IMR-90 (cell line): ENCODE measurements around the gene PTX4. TPM values are rescaled to one million over a fixed set of nuclear protein-coding genes. Genes with fewer than 3 reads are reported as not detected.

Experiments
- ATAC-seq: fragments of 200-7000 bp; cut with Tn5 transposase; 2 replicates; pipeline ENCODE4 v1.9.1; 2020; ENCODE audit warnings: low read depth, mild to moderate bottlenecking, moderate library complexity
- BruUV-seq: library from RNA; stranded (reverse); fragments of 400-500 nt; replicated peaks from 2 replicates; lab custom pipeline; 2021; lab: Mats Ljungman, UMichigan
- CTCF ChIA-PET: fragments of 300-600 bp; formaldehyde crosslinking; extraction: SDS; loops from one replicate; lab custom pipeline; 2021; ENCODE audit warnings: antibody characterized with exemption; lab: Yijun Ruan, JAX
- POLR2A ChIA-PET: fragments of 300-600 bp; sonication (Branson Sonifier 250); formaldehyde crosslinking; loops from one replicate; lab custom pipeline; 2022; ENCODE audit warnings: antibody characterized with exemption; ENCODE audit not compliant: unreplicated experiment; lab: Charles Lee
- DNase-seq: peaks from one replicate; pipeline ENCODE4 v3.0.0; 2013
- H2AFZ ChIP-seq: replicated peaks from 2 replicates; pipeline ENCODE3; 2013; ENCODE audit warnings: low read length, mild to moderate bottlenecking; ENCODE audit not compliant: poor library complexity
- H2AK5ac ChIP-seq: 2 replicates; pipeline ENCODE4 v1.6.1; 2013; ENCODE audit warnings: low read depth, low read length, inconsistent platforms
- H2AK9ac ChIP-seq: replicated peaks from 2 replicates; pipeline ENCODE3; 2013; ENCODE audit warnings: mild to moderate bottlenecking, low read depth, low read length, moderate library complexity; ENCODE audit not compliant: poor library complexity
- H2BK120ac ChIP-seq: 2 replicates; pipeline ENCODE4 v1.6.1; 2013; ENCODE audit warnings: low read depth, low read length, inconsistent platforms
- H2BK15ac ChIP-seq: 3 replicates; pipeline ENCODE4 v1.6.1; 2013; ENCODE audit warnings: low read depth, low read length, inconsistent platforms
- H2BK20ac ChIP-seq: 2 replicates; pipeline ENCODE4 v1.6.1; 2013; ENCODE audit warnings: low read depth, mild to moderate bottlenecking, inconsistent platforms, low read length, moderate library complexity
- H2BK5ac ChIP-seq: 2 replicates; pipeline ENCODE4 v1.6.1; 2013; ENCODE audit warnings: mild to moderate bottlenecking, low read depth, low read length, inconsistent platforms; ENCODE audit not compliant: poor library complexity, severe bottlenecking
- H3K14ac ChIP-seq: replicated peaks from 2 replicates; pipeline ENCODE4 v1.6.1; 2013; ENCODE audit warnings: low read depth, low read length, inconsistent platforms
- H3K18ac ChIP-seq: 2 replicates; pipeline ENCODE4 v1.6.1; 2013; ENCODE audit warnings: low read depth, low read length, control low read depth
- H3K23ac ChIP-seq: 2 replicates; pipeline ENCODE4 v1.6.1; 2013; ENCODE audit warnings: low read depth, low read length, inconsistent platforms
- H3K27ac ChIP-seq: 2 replicates; pipeline ENCODE4 v1.5.1; 2013; ENCODE audit warnings: mild to moderate bottlenecking, control low read depth, low read length; ENCODE audit not compliant: insufficient read depth
- H3K27me3 ChIP-seq: 2 replicates; pipeline ENCODE4 v1.6.1; 2013; ENCODE audit warnings: low read length; ENCODE audit not compliant: control insufficient read depth, insufficient read depth
- H3K36me3 ChIP-seq: 2 replicates; pipeline ENCODE4 v1.6.1; 2013; ENCODE audit warnings: low read length, mixed read lengths; ENCODE audit not compliant: control insufficient read depth, insufficient read depth
- H3K4ac ChIP-seq: 2 replicates; pipeline ENCODE4 v1.6.1; 2013; ENCODE audit warnings: low read depth, low read length, inconsistent platforms
- H3K4me1 ChIP-seq: 2 replicates; pipeline ENCODE4 v1.6.1; 2013; ENCODE audit warnings: low read length, mixed read lengths; ENCODE audit not compliant: control insufficient read depth, insufficient read depth
- H3K4me2 ChIP-seq: 2 replicates; pipeline ENCODE4 v1.6.1; 2013; ENCODE audit warnings: low read depth, mild to moderate bottlenecking, control low read depth, low read length, moderate library complexity
- H3K4me3 ChIP-seq: 2 replicates; pipeline ENCODE4 v1.5.1; 2013; ENCODE audit warnings: low read depth, mild to moderate bottlenecking, control low read depth, low read length, moderate library complexity; ENCODE audit not compliant: insufficient read depth
- H3K56ac ChIP-seq: 2 replicates; pipeline ENCODE4 v1.6.1; 2013; ENCODE audit warnings: low read length, inconsistent platforms; ENCODE audit not compliant: insufficient read depth; ENCODE audit errors: extremely low read depth
- H3K79me1 ChIP-seq, 2 experiments: 2 replicates each; pipeline ENCODE4 v1.6.1; 2013; ENCODE audit warnings: low read length in 2 of 2, inconsistent platforms in 1 of 2, low read depth in 1 of 2
- H3K9ac ChIP-seq: 2 replicates; pipeline ENCODE4 v1.6.1; 2013; ENCODE audit warnings: low read depth, low read length, control low read depth
- H3K9me1 ChIP-seq: 2 replicates; pipeline ENCODE4 v1.6.1; 2013; ENCODE audit warnings: low read length, inconsistent platforms; ENCODE audit not compliant: insufficient read depth
- H3K9me3 ChIP-seq: 2 replicates; pipeline ENCODE4 v1.6.1; 2013; ENCODE audit warnings: low read length; ENCODE audit not compliant: control insufficient read depth, insufficient read depth
- H4K20me1 ChIP-seq: 2 replicates; pipeline ENCODE4 v1.6.1; 2013; ENCODE audit warnings: low read length, inconsistent platforms; ENCODE audit not compliant: insufficient read depth
- H4K5ac ChIP-seq: 2 replicates; pipeline ENCODE4 v1.6.1; 2013; ENCODE audit warnings: mild to moderate bottlenecking, low read depth, low read length, control low read depth
- H4K8ac ChIP-seq, 2 experiments: 2 replicates each; pipeline ENCODE4 v1.6.1; 2013; ENCODE audit warnings: low read depth in 2 of 2, low read length in 2 of 2, control low read depth in 1 of 2, inconsistent platforms in 1 of 2
- H4K91ac ChIP-seq: 2 replicates; pipeline ENCODE4 v1.6.1; 2013; ENCODE audit warnings: low read depth, low read length, inconsistent platforms; ENCODE audit not compliant: insufficient read depth
- ELK1 ChIP-seq: fragments of 150-350 bp; IDR thresholded peaks from 2 replicates; pipeline ENCODE4 v1.6.1; 2016; ENCODE audit warnings: low read depth, mild to moderate bottlenecking, low read length, moderate library complexity, borderline replicate concordance
- POLR2A ChIP-seq: IDR thresholded peaks from 2 replicates; pipeline ENCODE4 v1.6.1; 2012; ENCODE audit warnings: mild to moderate bottlenecking, low read depth, low read length
- RCOR1 ChIP-seq: IDR thresholded peaks from 2 replicates; pipeline ENCODE4 v1.6.1; 2012; ENCODE audit warnings: mild to moderate bottlenecking, low read length, improper control_type of control experiment; ENCODE audit not compliant: insufficient replicate concordance
- RFX5 ChIP-seq: IDR thresholded peaks from 2 replicates; pipeline ENCODE4 v1.8.0; 2012; ENCODE audit warnings: low read depth, mild to moderate bottlenecking, low read length, moderate library complexity
- WGBS, 2 experiments: methylation state at CpG; one replicate each; pipeline versions ENCODE4 v1.1.5 to v1.1.7; 2013; ENCODE audit warnings: missing lambda C conversion rate in 2 of 2; ENCODE audit not compliant: insufficient read length in 1 of 2; ENCODE audit errors: extremely low coverage in 2 of 2; 5-methylcytosine and 5-hydroxymethylcytosine counted together
- dilution Hi-C: fragments of 300-500 bp; cut with HindIII; formaldehyde crosslinking; loops from one replicate; pipeline ENCODE4 v1.14.3; 2018; ENCODE audit warnings: low sequenced_read_pairs; ENCODE audit not compliant: unreplicated experiment
- in situ Hi-C: fragments of 300-500 bp; cut with MboI; formaldehyde crosslinking; loops from 3 replicates; pipeline ENCODE4 v1.14.3; 2019; ENCODE audit warnings: low sequenced_read_pairs, inconsistent platforms, mixed read lengths
- intact Hi-C: fragments of 100-400 bp; cut with micrococcal nuclease; formaldehyde crosslinking; loops from 2 replicates; pipeline ENCODE4 v1.10.0; 2022
- polyA plus RNA-seq, 3 experiments: library from polyadenylated mRNA; depleted of rRNA; stranded (reverse); fragments of >200 nt; gene quantifications; 2 replicates each; pipeline ENCODE4 v1.2.3, GENCODE V29; 2012; ENCODE audit warnings: low replicate concordance in 1 of 3
- total RNA-seq: library from RNA; depleted of rRNA; stranded (reverse); fragments of >200 nt; gene quantifications from 2 replicates; pipeline ENCODE4 v1.2.3, GENCODE V29; 2012

The PTX4 gene
- total and polyA plus RNA-seq, 2 of the 4 experiments (the other 2 are of a cell fraction) = 0.07 TPM; not detected in 1

GRCh38 chr16:1520461-1520860, 31.7 kb upstream of the PTX4 start:
- no peak overlapping the region for H3K9ac ChIP-seq
- no peaks in the 10 kb centered on the region for H3K79me1 ChIP-seq
- POLR2A ChIA-PET = no interaction called here
- H2BK5ac ChIP-seq = no peak overlapping the region
- no peak for ATAC-seq
- H3K23ac ChIP-seq = no peak overlapping the region
- no peak overlapping the region for H3K4me3 ChIP-seq
- no peak for TF ChIP-seq RFX5
- no peak for TF ChIP-seq POLR2A
- no peak for TF ChIP-seq RCOR1
- no peak for TF ChIP-seq ELK1
- no peaks in the 10 kb centered on the region for H3K4me1 ChIP-seq
- 98% methylated on average over 9 of the region's 19 CpGs; no CpG with 5 or more reads in 1 of the 2 experiments for WGBS, 2 experiments
- H2BK120ac ChIP-seq = no peak overlapping the region
- H3K36me3 ChIP-seq = peaks cover 12% of the 10 kb centered on the region
- dilution Hi-C loops = no loop called here
- H3K4ac ChIP-seq = no peak overlapping the region
- H3K27me3 ChIP-seq = no peaks in the 10 kb centered on the region
- H3K4me2 ChIP-seq = no peak overlapping the region
- no peak overlapping the region for H3K27ac ChIP-seq
- H3K14ac ChIP-seq = no peak overlapping the region
- BruUV-seq = no TSS peak
- in situ Hi-C loops = no loop called here
- H3K56ac ChIP-seq = no peak overlapping the region
- H4K91ac ChIP-seq = no peak overlapping the region
- H2BK15ac ChIP-seq = no peak overlapping the region
- H2BK20ac ChIP-seq = no peak overlapping the region
- H2AK9ac ChIP-seq = no peak overlapping the region
- no peak overlapping the region for H3K18ac ChIP-seq
- H3K9me1 ChIP-seq = no peaks in the 10 kb centered on the region
- CTCF ChIA-PET = no interaction called here
- no peak overlapping the region for H2AK5ac ChIP-seq
- no peaks in the 10 kb centered on the region for H4K20me1 ChIP-seq
- no peak for DNase-seq
- no peaks in the 10 kb centered on the region for H3K9me3 ChIP-seq
- H4K5ac ChIP-seq = no peak overlapping the region
- intact Hi-C loops = no loop called here
- H2AFZ ChIP-seq = no peak overlapping the region
- H4K8ac ChIP-seq = no peak overlapping the region
